Gastrocnemius medialis (tissue), 4 donors: ENCODE measurements around the gene SLC25A26.

Experiments
- POLR2A ChIP-seq, 2 donors: fragments of 450-650 bp; IDR thresholded peaks; one replicate each; pipeline ENCODE4 v1.6.1; 2017; ENCODE audit warnings: antibody characterized with exemption in 2 of 2, mild to moderate bottlenecking in 2 of 2, moderate library complexity in 2 of 2
- TF ChIP-seq, protein P1 (sequence below), 5 experiments: fragments of 450-650 bp in 3 of 5; fragments of 200-600 bp in 2 of 5; sonication (generic) in 2 of 5; IDR thresholded peaks in 4 of 5; conservative IDR thresholded peaks in 1 of 5; 1 replicate in 4 of 5; 2 replicates in 1 of 5; pipeline ENCODE4 v1.5.1; 2016 to 2019; ENCODE audit warnings: antibody characterized with exemption in 5 of 5, mild to moderate bottlenecking in 3 of 5, moderate library complexity in 3 of 5

DNA sequence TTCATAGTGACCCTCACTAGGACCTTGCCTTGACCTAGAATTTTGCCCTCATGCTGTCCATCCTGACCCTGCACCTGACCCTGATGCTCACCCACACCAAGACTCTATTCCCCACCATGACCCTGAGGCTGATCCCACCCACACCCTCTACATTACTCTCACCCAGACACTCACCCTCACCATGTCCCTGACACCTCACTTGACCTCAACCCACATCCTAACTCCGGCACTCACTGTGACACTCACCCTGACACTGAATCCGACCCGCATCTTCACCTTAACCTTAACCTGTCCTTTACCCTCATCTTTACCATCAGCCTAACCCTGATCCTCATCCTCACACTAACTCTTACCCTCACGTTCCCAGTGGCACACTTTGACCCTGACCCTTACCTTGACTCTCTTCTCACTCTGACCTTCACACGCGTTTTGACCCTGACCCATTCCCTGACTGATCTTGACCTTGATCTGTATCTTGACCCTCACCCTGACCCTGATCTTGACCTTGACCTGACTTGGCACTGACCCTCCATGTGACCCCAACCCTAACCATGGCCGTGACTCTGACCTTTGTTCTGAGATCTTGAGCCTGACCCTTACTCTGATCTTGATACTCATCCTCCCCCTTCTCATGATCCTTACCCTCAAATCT, 22.2 kb upstream of the SLC25A26 start:
- TF ChIP-seq, protein P1, sequence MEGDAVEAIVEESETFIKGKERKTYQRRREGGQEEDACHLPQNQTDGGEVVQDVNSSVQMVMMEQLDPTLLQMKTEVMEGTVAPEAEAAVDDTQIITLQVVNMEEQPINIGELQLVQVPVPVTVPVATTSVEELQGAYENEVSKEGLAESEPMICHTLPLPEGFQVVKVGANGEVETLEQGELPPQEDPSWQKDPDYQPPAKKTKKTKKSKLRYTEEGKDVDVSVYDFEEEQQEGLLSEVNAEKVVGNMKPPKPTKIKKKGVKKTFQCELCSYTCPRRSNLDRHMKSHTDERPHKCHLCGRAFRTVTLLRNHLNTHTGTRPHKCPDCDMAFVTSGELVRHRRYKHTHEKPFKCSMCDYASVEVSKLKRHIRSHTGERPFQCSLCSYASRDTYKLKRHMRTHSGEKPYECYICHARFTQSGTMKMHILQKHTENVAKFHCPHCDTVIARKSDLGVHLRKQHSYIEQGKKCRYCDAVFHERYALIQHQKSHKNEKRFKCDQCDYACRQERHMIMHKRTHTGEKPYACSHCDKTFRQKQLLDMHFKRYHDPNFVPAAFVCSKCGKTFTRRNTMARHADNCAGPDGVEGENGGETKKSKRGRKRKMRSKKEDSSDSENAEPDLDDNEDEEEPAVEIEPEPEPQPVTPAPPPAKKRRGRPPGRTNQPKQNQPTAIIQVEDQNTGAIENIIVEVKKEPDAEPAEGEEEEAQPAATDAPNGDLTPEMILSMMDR (IDR thresholded peaks at IDR 0.05 in 4 of 5, conservative IDR thresholded peaks at IDR 0.05 in 1 of 5) = no peak
- no peak for TF ChIP-seq POLR2A (IDR thresholded peaks at IDR 0.05)
